ENCODE data around the gene TTC9.

DNA sequence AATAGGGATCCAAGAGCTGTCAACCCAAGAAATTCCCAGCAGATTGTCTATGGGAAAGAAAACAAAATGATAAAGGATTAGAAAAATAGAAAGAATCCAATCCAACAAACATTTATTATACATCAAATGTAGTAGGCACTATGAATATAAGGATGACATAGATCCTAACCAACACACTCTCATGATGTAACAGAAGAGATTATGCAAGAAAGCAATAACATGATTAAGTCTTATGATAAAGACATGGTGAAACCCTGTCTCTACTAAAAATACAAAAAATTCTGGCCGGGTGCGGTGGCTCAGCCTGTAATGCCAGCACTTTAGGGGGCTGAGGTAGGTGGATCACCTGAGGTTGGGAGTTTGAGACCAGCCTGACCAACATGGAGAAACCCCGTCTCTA lies 44.0 kb upstream of the TTC9 start:
- TF ChIP-seq, protein P1, sequence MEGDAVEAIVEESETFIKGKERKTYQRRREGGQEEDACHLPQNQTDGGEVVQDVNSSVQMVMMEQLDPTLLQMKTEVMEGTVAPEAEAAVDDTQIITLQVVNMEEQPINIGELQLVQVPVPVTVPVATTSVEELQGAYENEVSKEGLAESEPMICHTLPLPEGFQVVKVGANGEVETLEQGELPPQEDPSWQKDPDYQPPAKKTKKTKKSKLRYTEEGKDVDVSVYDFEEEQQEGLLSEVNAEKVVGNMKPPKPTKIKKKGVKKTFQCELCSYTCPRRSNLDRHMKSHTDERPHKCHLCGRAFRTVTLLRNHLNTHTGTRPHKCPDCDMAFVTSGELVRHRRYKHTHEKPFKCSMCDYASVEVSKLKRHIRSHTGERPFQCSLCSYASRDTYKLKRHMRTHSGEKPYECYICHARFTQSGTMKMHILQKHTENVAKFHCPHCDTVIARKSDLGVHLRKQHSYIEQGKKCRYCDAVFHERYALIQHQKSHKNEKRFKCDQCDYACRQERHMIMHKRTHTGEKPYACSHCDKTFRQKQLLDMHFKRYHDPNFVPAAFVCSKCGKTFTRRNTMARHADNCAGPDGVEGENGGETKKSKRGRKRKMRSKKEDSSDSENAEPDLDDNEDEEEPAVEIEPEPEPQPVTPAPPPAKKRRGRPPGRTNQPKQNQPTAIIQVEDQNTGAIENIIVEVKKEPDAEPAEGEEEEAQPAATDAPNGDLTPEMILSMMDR (IDR thresholded peaks at IDR 0.05), result no peak
- TF ChIP-seq POLR2AphosphoS5 (IDR thresholded peaks at IDR 0.05; ENCODE audit: low read depth, low read length) (no peak), SIN3A (IDR thresholded peaks at IDR 0.05; ENCODE audit: borderline replicate concordance, insufficient read depth, low read depth, low read length) (no peak)

All from Panc1 (cell line).